DMS53 treated with DMSO at 0.1 percent for 48 hours (cell line): ENCODE results near the gene GPSM1.

ENCODE experiments used
- DNase-seq: peaks from one replicate; lab custom pipeline; 2025; ENCODE audit not compliant: unreplicated experiment; lab: John Stamatoyannopoulos, UW

GPSM1 gene

GRCh38 chr9:136407911-136408310, 80.6 kb downstream of the GPSM1 start:
- DNase-seq, result no peak
